Tibial nerve (tissue), 3 donors: ENCODE measurements around the gene CXCL12.

ENCODE experiments used
- POLR2A ChIP-seq, 2 donors: fragments of 450-650 bp; IDR thresholded peaks; one replicate each; pipeline ENCODE4 v1.6.1; 2017; ENCODE audit warnings: antibody characterized with exemption in 2 of 2, mild to moderate bottlenecking in 2 of 2, moderate library complexity in 2 of 2
- TF ChIP-seq, protein P1 (sequence below), 5 experiments: fragments of 200-600 bp in 3 of 5; fragments of 450-650 bp in 2 of 5; sonication (generic) in 3 of 5; IDR thresholded peaks; one replicate each; pipeline ENCODE4 v1.5.1; 2016 to 2019; ENCODE audit warnings: antibody characterized with exemption in 5 of 5, mild to moderate bottlenecking in 3 of 5, moderate library complexity in 2 of 5

- no peak for TF ChIP-seq POLR2A (IDR thresholded peaks at IDR 0.05)
- TF ChIP-seq, protein P1, sequence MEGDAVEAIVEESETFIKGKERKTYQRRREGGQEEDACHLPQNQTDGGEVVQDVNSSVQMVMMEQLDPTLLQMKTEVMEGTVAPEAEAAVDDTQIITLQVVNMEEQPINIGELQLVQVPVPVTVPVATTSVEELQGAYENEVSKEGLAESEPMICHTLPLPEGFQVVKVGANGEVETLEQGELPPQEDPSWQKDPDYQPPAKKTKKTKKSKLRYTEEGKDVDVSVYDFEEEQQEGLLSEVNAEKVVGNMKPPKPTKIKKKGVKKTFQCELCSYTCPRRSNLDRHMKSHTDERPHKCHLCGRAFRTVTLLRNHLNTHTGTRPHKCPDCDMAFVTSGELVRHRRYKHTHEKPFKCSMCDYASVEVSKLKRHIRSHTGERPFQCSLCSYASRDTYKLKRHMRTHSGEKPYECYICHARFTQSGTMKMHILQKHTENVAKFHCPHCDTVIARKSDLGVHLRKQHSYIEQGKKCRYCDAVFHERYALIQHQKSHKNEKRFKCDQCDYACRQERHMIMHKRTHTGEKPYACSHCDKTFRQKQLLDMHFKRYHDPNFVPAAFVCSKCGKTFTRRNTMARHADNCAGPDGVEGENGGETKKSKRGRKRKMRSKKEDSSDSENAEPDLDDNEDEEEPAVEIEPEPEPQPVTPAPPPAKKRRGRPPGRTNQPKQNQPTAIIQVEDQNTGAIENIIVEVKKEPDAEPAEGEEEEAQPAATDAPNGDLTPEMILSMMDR (IDR thresholded peaks at IDR 0.05) = no peak
These were observed 7.5 kb upstream of the CXCL12 start for GRCh38 chr10:44392420-44392819.
